GM12878 (cell line): ENCODE results near the gene SERPINB5. TPM values are rescaled to one million over a fixed set of nuclear protein-coding genes. Genes with fewer than 3 reads are reported as not detected.

Experiments used
- ATAC-seq: fragments of 200-7000 bp; cut with Tn5 transposase; 3 replicates; pipeline ENCODE4 v1.9.1; 2020; ENCODE audit warnings: mild to moderate bottlenecking, moderate library complexity
- BruUV-seq: library from RNA; stranded (reverse); fragments of 400-500 nt; replicated peaks from 2 replicates; lab custom pipeline; 2021; lab: Mats Ljungman, UMichigan
- CTCF ChIA-PET: fragments of 300-600 bp; sonication (Branson Sonifier 250); formaldehyde crosslinking; extraction: SDS; loops from one replicate; lab custom pipeline; 2021; ENCODE audit warnings: inconsistent platforms; lab: Yijun Ruan, JAX
- POLR2A ChIA-PET: fragments of 350-600 bp; formaldehyde crosslinking; extraction: SDS; loops from one replicate; lab custom pipeline; 2021; ENCODE audit warnings: inconsistent platforms; lab: Charles Lee
- RAD21 ChIA-PET: fragments of 300-600 bp; sonication (Branson Sonifier 250); formaldehyde crosslinking; loops from one replicate; lab custom pipeline; 2023; ENCODE audit warnings: antibody characterized with exemption; ENCODE audit not compliant: unreplicated experiment; lab: Charles Lee
- SMC1A ChIA-PET: fragments of 300-600 bp; sonication (Branson Sonifier 250); formaldehyde crosslinking; loops from one replicate; lab custom pipeline; 2023; ENCODE audit not compliant: unreplicated experiment, uncharacterized antibody; lab: Charles Lee
- DNase-seq: peaks from one replicate; pipeline ENCODE4 v3.0.0-alpha.2; 2011; ENCODE audit warnings: low read depth, low spot score
- FAIRE-seq: peaks from 3 replicates; lab custom pipeline; 2011; peaks lifted over from hg19 to GRCh38; lab: Jason Lieb, UNC
- H2AFZ ChIP-seq: 2 replicates; pipeline ENCODE4 v1.6.0; 2011; ENCODE audit warnings: low read depth, low read length, control low read depth; ENCODE audit not compliant: control insufficient read depth
- H3K27ac ChIP-seq: 2 replicates; pipeline ENCODE4 v1.5.1; 2011; ENCODE audit warnings: control low read depth; ENCODE audit not compliant: control insufficient read depth, insufficient read depth
- H3K27me3 ChIP-seq, 2 experiments: replicated peaks in 1 of 2; 2 replicates each; pipeline versions ENCODE4 v1.6.0 to v1.6.1; 2011; ENCODE audit warnings: low read length in 1 of 2; ENCODE audit not compliant: control insufficient read depth in 2 of 2, insufficient read depth in 2 of 2
- H3K36me3 ChIP-seq, 2 experiments: 2 replicates each; pipeline ENCODE4 v1.5.1; 2011; ENCODE audit warnings: low read length in 1 of 2; ENCODE audit not compliant: control insufficient read depth in 2 of 2, insufficient read depth in 2 of 2
- H3K4me1 ChIP-seq: 2 replicates; pipeline ENCODE4 v1.6.1; 2011; ENCODE audit warnings: mild to moderate bottlenecking, low read length, moderate library complexity, mixed read lengths; ENCODE audit not compliant: control insufficient read depth, insufficient read depth
- H3K4me2 ChIP-seq: 2 replicates; pipeline ENCODE4 v1.6.0; 2011; ENCODE audit warnings: control low read depth; ENCODE audit not compliant: control insufficient read depth, insufficient read depth
- H3K4me3 ChIP-seq: fragments of 200-600 bp; sonication (generic); 2 replicates; pipeline ENCODE4 v1.5.1; 2016
- H3K79me2 ChIP-seq: 2 replicates; pipeline ENCODE4 v1.6.0; 2011; ENCODE audit warnings: low read length; ENCODE audit not compliant: control insufficient read depth, insufficient read depth
- H3K9ac ChIP-seq: 2 replicates; pipeline ENCODE4 v1.8.0; 2011; ENCODE audit warnings: low read length, control low read depth, mixed read lengths; ENCODE audit not compliant: control insufficient read depth, insufficient read depth
- H3K9me3 ChIP-seq: replicated peaks from 3 replicates; pipeline ENCODE4 v1.5.1; 2011; ENCODE audit warnings: mild to moderate bottlenecking, low read length; ENCODE audit not compliant: control insufficient read depth, insufficient read depth
- H4K20me1 ChIP-seq: 2 replicates; pipeline ENCODE4 v1.6.0; 2011; ENCODE audit not compliant: control insufficient read depth, insufficient read depth
- BRCA1 ChIP-seq: IDR thresholded peaks from 2 replicates; pipeline ENCODE4 v1.6.1; 2011; ENCODE audit warnings: low read depth, low read length, improper control_type of control experiment
- CHD4 ChIP-seq: fragments of 200-600 bp; sonication (generic); IDR thresholded peaks from 2 replicates; pipeline ENCODE4 v1.6.1; 2016; ENCODE audit warnings: mild to moderate bottlenecking
- CUX1 ChIP-seq: IDR thresholded peaks from 2 replicates; pipeline ENCODE4 v1.6.1; 2012; ENCODE audit warnings: improper control_type of control experiment, low read depth, low read length; ENCODE audit not compliant: insufficient replicate concordance
- HDGF ChIP-seq: fragments of 450-650 bp; IDR thresholded peaks from 2 replicates; pipeline ENCODE4 v1.6.1; 2016; ENCODE audit warnings: antibody characterized with exemption
- NKRF ChIP-seq: fragments of 450-650 bp; conservative IDR thresholded peaks from 2 replicates; pipeline ENCODE4 v1.6.1; 2017; ENCODE audit warnings: mild to moderate bottlenecking, moderate library complexity
- RELA ChIP-seq: fragments of 450-650 bp; IDR thresholded peaks from 2 replicates; pipeline ENCODE4 v1.8.0; 2014; ENCODE audit warnings: borderline replicate concordance; ENCODE audit not compliant: partially characterized antibody
- SIN3A ChIP-seq: IDR thresholded peaks from 2 replicates; pipeline ENCODE4 v1.6.1; 2012; ENCODE audit warnings: low read depth, low read length, improper control_type of control experiment
- WRNIP1 ChIP-seq: IDR thresholded peaks from 2 replicates; pipeline ENCODE4 v1.6.1; 2011; ENCODE audit warnings: low read depth, low read length, improper control_type of control experiment, borderline replicate concordance
- ZBTB11 ChIP-seq: fragments of 450-650 bp; formaldehyde crosslinking; IDR thresholded peaks from 2 replicates; pipeline ENCODE4 v1.5.0; 2022; ENCODE audit warnings: mild to moderate bottlenecking, missing genetic modification characterization
- WGBS: methylation state at CpG from one replicate; pipeline ENCODE4 v1.1.6; 2016; ENCODE audit warnings: low lambda C conversion rate; ENCODE audit not compliant: insufficient replicate concordance, insufficient coverage; ENCODE audit errors: missing lambda C conversion rate; 5-methylcytosine and 5-hydroxymethylcytosine counted together
- in situ Hi-C: fragments of 300-500 bp; cut with MboI; formaldehyde crosslinking; loops from 9 replicates; pipeline ENCODE4 v1.14.3; 2018; ENCODE audit warnings: mixed read lengths
- intact Hi-C: fragments of 100-400 bp; cut with micrococcal nuclease; formaldehyde crosslinking; loops from one replicate; pipeline ENCODE4 v1.14.2; 2022; ENCODE audit not compliant: unreplicated experiment
- polyA plus RNA-seq, 11 experiments: library from polyadenylated mRNA; depleted of rRNA in 4 of 11; unstranded in 6 of 11; stranded (reverse) in 5 of 11; fragments of >200 nt; fragmentation: Nextera tagmentation in 4 of 11; fragmentation: Illumina TruSeq in 1 of 11; extraction: Ambion mirVana in 4 of 11; extraction: Trizol in 1 of 11; gene quantifications; 1 replicate in 1 of 11; 2 replicates in 10 of 11; pipeline versions ENCODE4 v1.2.1 to v1.2.3, GENCODE V29; 2011 to 2016; ENCODE audit warnings: inconsistent platforms in 2 of 11, missing spikeins in 2 of 11, low read depth in 1 of 11
- total RNA-seq, 4 experiments: library from RNA; depleted of rRNA in 3 of 4; stranded (reverse); fragments of >200 nt in 3 of 4; fragmentation: Illumina TruSeq in 1 of 4; extraction: Trizol in 1 of 4; gene quantifications; 2 replicates each; pipeline versions ENCODE4 v1.2.1 to v1.2.3, GENCODE V29; 2013 to 2021

Gene SERPINB5
- total and polyA plus RNA-seq, 10 of the 15 experiments (the other 5 are each of a cell fraction or from before 2014, with no cell fraction given) = 0.03 to 0.04 TPM; not detected in 8

- TF ChIP-seq SIN3A (no peak), ZBTB11 (CRISPR knock-in tag) (no peak)
- TF ChIP-seq, all 136 proteins: peak for 0
Observed at GRCh38 chr18:63472380-63472779, 4.4 kb upstream of the SERPINB5 start (continued).

GRCh38 chr18:63477200-63477599 is 442 bp downstream of the SERPINB5 start:
- H2AFZ ChIP-seq = no peak overlapping the region
- no peak overlapping the region for H3K4me3 ChIP-seq
- in situ Hi-C loops (no loop called here), intact Hi-C loops (no loop called here)
- H3K27me3 ChIP-seq = peaks cover 2 to 4% of the 10 kb centered on the region in 2 experiments; a peak in 3 of 4 replicates
- H3K4me1 ChIP-seq = no peaks in the 10 kb centered on the region
- H3K79me2 ChIP-seq = no peaks in the 10 kb centered on the region
- H4K20me1 ChIP-seq = no peaks in the 10 kb centered on the region
- H3K36me3 ChIP-seq = no peaks in the 10 kb centered on the region
- no peak for ATAC-seq
- WGBS = 36% methylated on average over 7 of the region's 7 CpGs
- POLR2A ChIA-PET = no interaction called here
- no peak overlapping the region for H3K9ac ChIP-seq
- no peak for DNase-seq
- no peak for FAIRE-seq
- H3K9me3 ChIP-seq = no peaks in the 10 kb centered on the region
- BruUV-seq = no TSS peak
- CTCF ChIA-PET = no interaction called here
- RAD21 ChIA-PET = no interaction called here
- H3K27ac ChIP-seq = no peak overlapping the region
- SMC1A ChIA-PET = interaction anchor here (0.6 kb wide), 1 partner anchor 1086 kb away, joined by 3 read pairs; no protein-coding TSS in a partner anchor
- no peak overlapping the region for H3K4me2 ChIP-seq
- TF ChIP-seq NKRF = no peak
- TF ChIP-seq BRCA1 = no peak
- TF ChIP-seq RELA = no peak
- TF ChIP-seq WRNIP1 = no peak
- no peak for TF ChIP-seq CUX1
- TF ChIP-seq HDGF = no peak
- TF ChIP-seq CHD4 = no peak
